ENCODE results near the gene FAM118A.

GRCh38 chr22:45314786-45315185 lies 5.1 kb downstream of the FAM118A start:
- no peak for TF ChIP-seq CTCF (IDR thresholded peaks at IDR 0.05; ENCODE audit: borderline replicate concordance, extremely low read depth, low read length, poor library complexity, severe bottlenecking)
- no peak for TF ChIP-seq EZH2 (IDR thresholded peaks at IDR 0.05; ENCODE audit: borderline replicate concordance, low read depth, low read length, severe bottlenecking)

Data from DND-41 (cell line).